HCT116 (cell line): Measurements from ENCODE around the gene SIRPB2.

ENCODE experiments used
- CEBPB ChIP-seq: IDR thresholded peaks from 2 replicates; pipeline ENCODE4 v1.6.1; 2012; ENCODE audit warnings: low read depth
- CTCF ChIP-seq, 3 experiments: fragments of 200-600 bp in 1 of 3; sonication (generic) in 1 of 3; IDR thresholded peaks in 2 of 3; conservative IDR thresholded peaks in 1 of 3; 2 replicates each; pipeline ENCODE4 v1.5.1; 2012 to 2017; ENCODE audit warnings: low read depth in 2 of 3, low read length in 2 of 3, antibody characterized with exemption in 1 of 3, borderline replicate concordance in 1 of 3, control low read depth in 1 of 3, mild to moderate bottlenecking in 1 of 3, mixed read lengths in 1 of 3, mixed run types in 1 of 3, moderate library complexity in 1 of 3; ENCODE audit not compliant: insufficient read depth in 1 of 3
- EZH2 ChIP-seq: fragments of 200-600 bp; sonication (generic); IDR thresholded peaks from 2 replicates; pipeline ENCODE4 v1.6.1; 2017; ENCODE audit warnings: antibody characterized with exemption, mixed run types
- POLR2A ChIP-seq: IDR thresholded peaks from 2 replicates; pipeline ENCODE4 v1.7.0; 2011; ENCODE audit warnings: borderline replicate concordance; ENCODE audit not compliant: insufficient read depth, insufficient read length; ENCODE audit errors: extremely low read depth
- POLR2AphosphoS5 ChIP-seq: IDR thresholded peaks from 2 replicates; pipeline ENCODE4 v1.6.1; 2011; ENCODE audit warnings: mild to moderate bottlenecking, low read depth, low read length, moderate library complexity
- RAD21 ChIP-seq: IDR thresholded peaks from 2 replicates; pipeline ENCODE4 v1.6.1; 2012; ENCODE audit warnings: low read depth, mild to moderate bottlenecking
- REST ChIP-seq: IDR thresholded peaks from 2 replicates; pipeline ENCODE4 v1.6.1; 2012; ENCODE audit warnings: low read depth
- YY1 ChIP-seq: IDR thresholded peaks from 2 replicates; pipeline ENCODE4 v1.6.1; 2011; ENCODE audit warnings: low read length, low read depth, moderate library complexity, mild to moderate bottlenecking; ENCODE audit not compliant: insufficient replicate concordance; ENCODE audit errors: extremely low read depth

GRCh38 chr20:1517010-1517409 is 25.8 kb upstream of the SIRPB2 start:
- TF ChIP-seq CEBPB: no peak
- no peak for TF ChIP-seq CTCF (IDR thresholded peaks at IDR 0.05 in 2 of 3, conservative IDR thresholded peaks at IDR 0.05 in 1 of 3; ENCODE audit: borderline replicate concordance in 1 of 3, insufficient read depth in 1 of 3, low read depth in 2 of 3, low read length in 2 of 3)
- no peak for TF ChIP-seq POLR2AphosphoS5
- no peak for TF ChIP-seq EZH2
- no peak for TF ChIP-seq YY1
- no peak for TF ChIP-seq POLR2A
- TF ChIP-seq RAD21: no peak
- TF ChIP-seq REST: no peak
